22Rv1 (cell line): ENCODE data around the gene PLPP7.
"Not testable (repeated sequence)": the region's sequence is repeated elsewhere in the genome, so short reads cannot be mapped to it uniquely, and the experiment has no call there.

Experiments
- H3K27ac ChIP-seq: fragments of 450-650 bp; 2 replicates; pipeline ENCODE4 v1.5.1; 2017
- CTCF ChIP-seq: fragments of 450-650 bp; IDR thresholded peaks from 2 replicates; pipeline ENCODE4 v1.5.1; 2017; ENCODE audit warnings: mild to moderate bottlenecking
- ZFX ChIP-seq: fragments of 450-650 bp; IDR thresholded peaks from 2 replicates; pipeline ENCODE4 v1.6.1; 2017; ENCODE audit warnings: antibody characterized with exemption, borderline replicate concordance

PLPP7 gene

GRCh38 chr9:131260751-131261452 lies 28.6 kb upstream of the PLPP7 start:
- no peak for TF ChIP-seq ZFX
- TF ChIP-seq CTCF, result no peak
- no peak overlapping the region for H3K27ac ChIP-seq

- no peak for TF ChIP-seq ZFX
- TF ChIP-seq CTCF, result no peak
- no peak overlapping the region for H3K27ac ChIP-seq
These were observed 27.0 kb upstream of the PLPP7 start for GRCh38 chr9:131262327-131263032.

- not testable (repeated sequence) for H3K27ac ChIP-seq
These were observed 26.5 kb upstream of the PLPP7 start for GRCh38 chr9:131263033-131263343.

- H3K27ac ChIP-seq, result no peak overlapping the region
- no peak for TF ChIP-seq CTCF
- TF ChIP-seq ZFX, result no peak
These were observed 25.8 kb upstream of the PLPP7 start for GRCh38 chr9:131263701-131264100.

GRCh38 chr9:131264231-131264630 lies 25.3 kb upstream of the PLPP7 start:
- no peak overlapping the region for H3K27ac ChIP-seq
- TF ChIP-seq CTCF, result no peak
- TF ChIP-seq ZFX, result no peak

- no peak overlapping the region for H3K27ac ChIP-seq
- TF ChIP-seq CTCF (no peak), ZFX (no peak)
These were observed 23.0 kb upstream of the PLPP7 start for GRCh38 chr9:131266266-131267229.

- no peak overlapping the region for H3K27ac ChIP-seq
These were observed 19.1 kb upstream of the PLPP7 start for GRCh38 chr9:131270171-131271015.

GRCh38 chr9:131271016-131271273 lies 18.6 kb upstream of the PLPP7 start:
- H3K27ac ChIP-seq, result not testable (repeated sequence)

More at GRCh38 chr9:131270171-131271015, 19.1 kb upstream of the PLPP7 start:
- TF ChIP-seq CTCF (no peak), ZFX (no peak)
